Measurements from ENCODE around the gene ZNF350.

- TF ChIP-seq YY1 (IDR thresholded peaks at IDR 0.05; ENCODE audit: extremely low read depth, insufficient replicate concordance, low read depth, low read length) (no peak), POLR2A (IDR thresholded peaks at IDR 0.05; ENCODE audit: borderline replicate concordance, extremely low read depth, insufficient read depth, insufficient read length) (no peak), CTCF (IDR thresholded peaks at IDR 0.05 in 2 of 3, conservative IDR thresholded peaks at IDR 0.05 in 1 of 3; ENCODE audit: borderline replicate concordance in 1 of 3, insufficient read depth in 1 of 3, low read depth in 2 of 3, low read length in 2 of 3) (no peak), EZH2 (IDR thresholded peaks at IDR 0.05) (no peak), SRF (IDR thresholded peaks at IDR 0.05; ENCODE audit: low read depth) (no peak), REST (IDR thresholded peaks at IDR 0.05; ENCODE audit: low read depth) (no peak), POLR2AphosphoS5 (IDR thresholded peaks at IDR 0.05; ENCODE audit: low read depth, low read length) (no peak)
Measured at GRCh38 chr19:51927859-51928258, 58.8 kb downstream of the ZNF350 start.

Data from HCT116 (cell line).